Melanocyte of skin (primary cell): ENCODE measurements around the gene GNB4. TPM values are rescaled to one million over a fixed set of nuclear protein-coding genes. Genes with fewer than 3 reads are reported as not detected.

ENCODE experiments used
- small RNA-seq, 2 donors: library from RNA; depleted of rRNA; stranded (forward); fragments of <200 nt; gene quantifications; one replicate each; pipeline ENCODE3, GENCODE V24; 2012
- total RNA-seq, 2 donors: library from RNA; depleted of rRNA; stranded (reverse); fragments of >200 nt; gene quantifications; 2 replicates each; pipeline ENCODE4 v1.2.3, GENCODE V29; 2012

Gene GNB4
- 100 to 1,000 TPM in 1 of 2 donors, 10 to 100 TPM in 1; 90.5 to 114 TPM for total RNA-seq

GRCh38 chr3:179451265-179452175 lies at the start of gene GNB4:
Gene GNB4, minus strand, starts transcription at chr3:179451470. Its CDS starts 25,270 bp downstream, at chr3:179426200.

GRCh38 chr3:179347345-179348194 lies 103.7 kb downstream of the GNB4 start, which contains the start of gene MFN1:
Gene MFN1, plus strand, starts transcription at chr3:179347709. Its CDS starts 1,143 bp downstream, at chr3:179348852.

Small RNA genes within 50 kb of the gene (small RNA-seq; reads per million reads assigned to genes)
- 0 reads per million in 2 donors for gene AC007620.1

Other genes starting within 250 kb of the GNB4 start
- 1 to 10 TPM; 1.3 to 1.4 TPM for gene KCNMB3, start 200.4 kb downstream of the GNB4 start, total RNA-seq
- gene ZNF639, start 128.4 kb downstream of the GNB4 start, total RNA-seq: 10 to 100 TPM; 27.2 to 36.6 TPM
- 10 to 100 TPM; 34.4 to 36.6 TPM for gene MFN1, start 103.8 kb downstream of the GNB4 start, total RNA-seq
- gene ACTL6A, start 111.5 kb upstream of the GNB4 start, total RNA-seq: 10 to 100 TPM; 31.3 to 66.6 TPM
- gene MRPL47, start 153.2 kb upstream of the GNB4 start, total RNA-seq: 10 to 100 TPM; 34.4 to 44.3 TPM
- gene NDUFB5, start 153.3 kb upstream of the GNB4 start, total RNA-seq: 100 to 1,000 TPM in 1 of 2 donors, 10 to 100 TPM in 1; 78.5 to 104 TPM
- gene USP13, start 201.6 kb upstream of the GNB4 start, total RNA-seq: 10 to 100 TPM; 14.8 to 19.0 TPM